LNCaP clone FGC (cell line): ENCODE results near the gene SORBS1.
A peak's percentile ranks its signal among the peaks of the same experiment; 100 is the strongest.

Experiments used
- DNase-seq: peaks from one replicate; pipeline ENCODE4 v3.0.0-alpha.2; 2011; ENCODE audit warnings: low read depth
- H3K4me3 ChIP-seq: 2 replicates; pipeline ENCODE4 v1.5.1; 2011; ENCODE audit warnings: mild to moderate bottlenecking, low read depth, low read length, control low read depth
- CTCF ChIP-seq: IDR thresholded peaks from 2 replicates; pipeline ENCODE4 v1.5.1; 2012; ENCODE audit warnings: mild to moderate bottlenecking; ENCODE audit not compliant: control insufficient read depth, insufficient read depth; ENCODE audit errors: extremely low read depth

The SORBS1 gene

GRCh38 chr10:95438781-95439180 lies 122.4 kb downstream of the SORBS1 start:
- TF ChIP-seq CTCF: no peak
- no peak for DNase-seq

GRCh38 chr10:95437669-95438068 lies 123.5 kb downstream of the SORBS1 start:
- no peak for TF ChIP-seq CTCF
- DNase-seq: no peak

More at GRCh38 chr10:95438781-95439180, 122.4 kb downstream of the SORBS1 start:
- no peak overlapping the region for H3K4me3 ChIP-seq

GRCh38 chr10:95435548-95436279 lies 125.5 kb downstream of the SORBS1 start:
- TF ChIP-seq CTCF: no peak
- no peak for DNase-seq
- no peak overlapping the region for H3K4me3 ChIP-seq

More at GRCh38 chr10:95437669-95438068, 123.5 kb downstream of the SORBS1 start:
- no peak overlapping the region for H3K4me3 ChIP-seq

GRCh38 chr10:95434583-95434982 lies 126.6 kb downstream of the SORBS1 start:
- no peak for TF ChIP-seq CTCF
- no peak for DNase-seq
- H3K4me3 ChIP-seq: no peak overlapping the region

- no peak for DNase-seq
- no peak overlapping the region for H3K4me3 ChIP-seq
- TF ChIP-seq CTCF: no peak
Observed at GRCh38 chr10:95431900-95432342, 129.2 kb downstream of the SORBS1 start.

GRCh38 chr10:95430231-95430951 lies 130.8 kb downstream of the SORBS1 start:
- no peak for DNase-seq
- H3K4me3 ChIP-seq: no peak overlapping the region
- TF ChIP-seq CTCF: peak; percentile 97
